HG02885 (cell line): ENCODE results near the gene THADA.
"Not testable (repeated sequence)": the region's sequence is repeated elsewhere in the genome, so short reads cannot be mapped to it uniquely, and the experiment has no call there.

ENCODE experiments used
- ATAC-seq: cut with Tn5 transposase; IDR thresholded peaks from one replicate; pipeline ENCODE4 v1.9.1; 2021; ENCODE audit warnings: mild to moderate bottlenecking; ENCODE audit not compliant: unreplicated experiment, poor library complexity

THADA gene

DNA sequence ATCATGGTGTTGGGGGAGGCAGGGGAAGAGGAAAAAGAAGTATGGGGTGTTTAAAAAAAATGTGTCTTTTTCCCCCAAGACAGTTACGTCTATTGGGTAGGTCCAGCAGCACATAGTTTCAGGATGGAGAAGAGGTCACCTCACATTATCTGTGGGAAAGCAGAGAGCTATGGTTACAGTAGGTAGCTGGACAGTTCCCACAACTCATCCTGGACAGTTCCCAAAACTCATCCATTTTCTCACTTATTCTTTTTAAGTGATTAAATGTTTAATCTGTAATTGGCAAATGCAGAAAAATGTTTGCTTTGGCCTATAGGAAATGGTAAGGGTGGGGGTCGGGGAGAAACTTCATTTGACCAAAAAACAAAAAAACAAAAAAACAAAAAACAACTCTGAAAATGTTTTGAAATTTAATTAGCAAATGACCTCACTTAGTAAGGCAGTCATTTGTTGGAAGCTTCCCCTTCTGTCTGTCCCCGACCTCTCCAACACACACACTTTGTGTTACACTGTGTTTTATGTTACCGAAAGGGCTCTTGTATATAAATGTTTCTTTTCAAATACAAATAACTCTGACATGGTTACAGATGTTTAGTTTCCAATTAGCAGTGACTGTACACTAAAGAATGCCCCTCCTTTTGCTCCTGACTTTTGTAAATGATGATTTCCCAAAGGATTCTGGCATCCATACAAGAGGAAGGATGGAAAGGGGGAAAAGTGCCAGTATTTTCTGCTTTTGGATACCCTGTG is 196.1 kb downstream of the THADA start:
- no peak for ATAC-seq

- no peak for ATAC-seq
Observed at GRCh38 chr2:43399098-43399497, 196.7 kb downstream of the THADA start.

- ATAC-seq = no peak
Observed at GRCh38 chr2:43397821-43398220, 198.0 kb downstream of the THADA start.

DNA sequence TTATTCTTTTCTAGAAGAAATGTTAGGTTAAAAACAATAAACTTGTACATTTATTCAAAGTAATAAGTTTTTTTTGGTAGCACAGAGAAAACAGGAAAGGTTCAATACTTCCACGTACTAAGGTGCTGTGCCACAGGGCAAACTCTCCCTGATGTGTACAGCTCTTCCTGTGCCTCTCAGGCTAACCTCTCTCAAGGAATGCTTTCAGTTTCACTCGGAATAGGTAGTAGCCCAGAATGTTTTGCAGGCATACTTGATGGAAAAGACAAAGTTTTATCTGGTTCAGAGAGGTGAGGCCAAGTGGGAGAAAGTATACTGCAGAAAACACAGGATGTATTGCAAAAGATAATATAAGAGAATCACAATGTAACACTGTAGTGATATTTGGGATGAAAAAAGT is 198.4 kb downstream of the THADA start:
- ATAC-seq = no peak

DNA sequence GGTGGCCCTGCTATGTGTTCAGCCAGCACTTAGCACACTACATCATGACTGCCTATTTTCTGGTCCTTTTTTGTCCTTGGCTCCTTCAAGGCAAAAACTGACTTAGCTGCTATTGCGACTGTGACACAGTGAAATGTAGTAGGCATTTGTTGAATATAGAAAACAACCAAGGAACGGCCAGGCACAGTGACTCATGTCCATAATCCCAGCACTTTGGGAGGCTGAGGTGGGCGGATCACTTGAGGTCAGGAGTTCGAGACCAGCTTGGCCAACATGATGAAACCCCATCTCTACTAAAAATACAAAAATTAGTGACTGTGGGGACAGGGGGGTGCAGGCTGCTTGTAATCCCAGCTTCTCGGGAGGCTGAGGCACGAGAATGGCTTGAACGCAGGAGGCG is 199.5 kb downstream of the THADA start:
- ATAC-seq = not testable (repeated sequence)

DNA sequence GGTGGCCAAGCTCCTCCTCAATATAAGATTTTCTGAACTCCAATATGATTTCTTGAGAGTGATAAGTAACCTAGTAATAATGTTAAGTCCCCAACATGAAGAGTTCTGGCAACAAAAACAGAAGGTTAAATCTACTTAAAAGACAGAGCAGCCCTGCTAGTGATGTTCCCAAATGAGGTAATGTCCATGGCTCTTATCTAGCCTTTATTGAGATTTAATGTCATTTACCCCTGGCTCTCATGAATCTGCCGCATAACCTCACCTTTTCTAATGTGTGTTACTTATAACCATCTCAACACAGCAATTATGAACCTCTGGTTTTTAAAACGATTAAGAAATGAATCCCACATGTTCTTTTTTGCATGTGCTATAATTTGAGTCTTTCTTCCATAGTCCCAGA is 201.9 kb downstream of the THADA start:
- no peak for ATAC-seq

DNA sequence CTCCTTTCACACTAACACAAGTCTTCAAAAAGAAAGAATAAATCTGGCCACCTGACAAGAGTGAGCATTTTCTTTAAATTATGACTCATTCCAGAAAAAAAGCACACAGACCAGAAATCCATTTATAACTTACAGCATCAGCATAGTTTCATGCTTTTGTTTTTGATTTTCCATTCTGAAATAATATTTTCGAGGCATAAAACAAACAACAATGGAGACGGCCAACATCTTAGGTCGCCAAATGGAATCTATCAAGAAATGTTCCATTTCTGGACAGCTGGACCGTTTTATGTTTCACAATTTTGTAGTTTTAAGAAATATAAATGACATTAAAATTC is 204.0 kb downstream of the THADA start:
- no peak for ATAC-seq

DNA sequence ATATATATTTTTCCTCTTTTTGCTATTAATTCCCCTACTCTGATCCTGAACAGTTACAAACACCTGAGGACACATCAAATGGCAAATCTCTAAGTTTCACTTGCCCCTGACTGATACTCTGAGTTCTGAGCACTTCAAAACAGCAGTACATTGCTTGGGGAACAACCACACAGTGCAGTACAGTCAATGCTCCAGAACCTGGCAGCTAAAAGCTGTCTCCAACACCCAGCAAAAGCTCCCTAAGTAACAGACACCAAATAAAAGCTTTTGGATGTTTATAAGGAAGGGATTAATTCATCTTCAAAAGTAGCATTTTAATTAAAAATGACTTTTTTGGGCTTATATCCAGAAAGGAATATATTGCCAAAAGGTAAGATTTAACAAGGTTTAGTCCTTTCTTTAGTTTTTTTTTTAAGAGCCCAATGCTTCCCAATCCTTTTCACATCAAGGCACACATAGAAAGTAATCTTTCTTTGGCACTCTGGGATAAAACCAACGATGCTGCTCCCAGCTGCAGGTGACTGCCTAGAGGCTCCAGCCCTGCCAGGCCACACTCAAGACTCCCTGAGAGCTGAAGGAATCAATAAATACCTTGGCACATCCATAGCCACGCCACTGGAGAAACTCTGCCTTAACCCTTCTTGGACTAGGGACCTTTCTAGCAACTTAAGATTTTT is 204.5 kb downstream of the THADA start:
- peak; percentile 31 for ATAC-seq

GRCh38 chr2:43389581-43390466 is 206.0 kb downstream of the THADA start:
- ATAC-seq = no peak

GRCh38 chr2:43388371-43388770 is 207.5 kb downstream of the THADA start:
- no peak for ATAC-seq

- peak; percentile 82 for ATAC-seq
Observed at GRCh38 chr2:43387092-43388062, 208.5 kb downstream of the THADA start.

DNA sequence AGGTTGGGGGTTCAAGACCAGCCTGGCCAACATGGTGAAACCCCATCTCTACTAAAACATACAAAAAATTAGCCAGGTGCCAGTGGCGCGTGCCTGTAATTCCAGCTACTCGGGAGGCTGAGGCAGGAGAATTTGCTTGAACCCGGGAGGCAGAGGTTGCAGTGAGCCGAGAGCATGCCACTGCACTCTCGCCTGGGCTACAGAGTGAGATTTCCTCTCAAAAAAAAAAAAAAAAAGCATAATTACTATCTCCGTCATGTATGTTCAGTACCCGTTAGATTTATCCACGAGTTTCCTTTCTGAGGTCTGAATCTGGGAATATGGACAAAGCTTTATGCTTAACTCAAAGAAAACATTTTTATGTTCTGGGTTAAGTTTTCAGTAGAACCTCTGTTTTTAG is 209.2 kb downstream of the THADA start:
- ATAC-seq = peak; percentile 21

DNA sequence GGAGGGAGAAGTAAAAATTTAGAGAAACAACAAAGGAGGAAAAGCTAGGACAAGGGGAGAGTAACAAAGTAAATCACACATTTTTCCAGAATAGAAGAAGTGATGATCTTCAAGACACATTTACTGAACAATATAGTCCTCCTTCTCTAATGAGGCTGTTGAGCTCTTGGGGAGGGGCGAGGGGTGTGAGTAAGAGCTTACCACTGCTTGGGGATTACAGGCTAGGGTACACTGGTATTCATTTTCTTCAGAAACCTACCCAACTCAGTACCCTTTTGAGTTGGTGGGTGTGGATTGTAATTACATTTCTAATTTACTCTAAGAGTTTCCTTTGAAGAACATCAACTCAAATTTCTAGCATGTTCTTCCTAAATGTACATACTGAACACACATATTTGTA is 211.7 kb downstream of the THADA start:
- ATAC-seq = no peak

GRCh38 chr2:43383533-43383932 is 212.3 kb downstream of the THADA start:
- no peak for ATAC-seq

GRCh38 chr2:43379494-43379893 is 216.3 kb downstream of the THADA start:
- no peak for ATAC-seq

DNA sequence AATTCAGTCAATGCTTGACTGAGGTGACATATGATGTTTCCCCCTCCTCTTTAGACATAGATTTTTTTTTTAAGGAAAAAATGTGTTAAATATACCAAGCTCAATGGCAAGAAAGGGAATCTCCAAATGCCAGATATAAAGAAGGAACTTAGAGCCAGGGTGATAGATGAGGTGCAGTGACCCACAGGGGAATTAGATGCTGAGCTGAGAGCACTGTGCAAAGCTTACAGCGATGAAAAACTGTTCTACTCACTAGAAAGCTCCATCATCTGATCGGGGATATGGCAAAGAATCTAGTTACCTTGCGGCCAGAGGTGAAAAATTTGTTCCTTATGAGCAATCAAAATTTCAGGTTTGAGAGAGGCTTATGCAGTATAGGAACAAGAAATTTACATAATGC is 218.5 kb downstream of the THADA start:
- no peak for ATAC-seq

GRCh38 chr2:43376523-43377198 is 219.2 kb downstream of the THADA start:
- ATAC-seq = no peak

DNA sequence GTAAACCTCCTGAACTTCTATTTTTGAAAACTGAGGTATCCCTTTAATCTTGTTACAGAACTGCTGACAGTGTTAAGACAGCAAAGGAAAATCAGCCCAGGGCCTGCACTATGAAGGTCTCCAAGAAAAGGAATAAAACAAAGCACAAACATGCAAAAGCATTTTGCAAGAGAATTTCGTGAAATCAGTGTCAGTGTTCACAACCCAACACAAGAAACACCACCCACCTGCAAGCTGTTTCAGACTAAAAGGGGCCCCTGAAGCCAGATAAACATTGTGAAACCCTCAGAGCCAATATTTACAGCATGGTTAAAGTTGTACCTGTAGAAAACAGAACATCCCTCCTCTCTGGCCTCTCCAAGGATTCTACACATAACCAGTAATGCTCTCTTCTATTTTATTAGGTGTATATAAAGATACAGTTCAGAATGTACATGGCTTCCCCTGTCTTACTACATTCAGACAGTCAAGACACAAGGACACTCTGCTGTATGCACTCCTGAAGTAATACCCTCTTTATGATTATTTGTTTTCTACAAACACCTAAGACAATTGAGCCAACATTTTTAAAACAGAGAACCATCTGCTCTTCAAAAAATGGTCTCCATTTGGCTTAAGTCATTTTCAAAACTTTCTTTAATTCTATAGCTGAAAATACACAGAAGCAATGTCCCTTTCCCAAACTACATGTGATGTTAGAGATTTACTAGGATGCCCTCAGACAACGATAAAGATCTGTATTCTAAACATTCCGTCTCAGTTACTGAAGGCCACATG is 219.9 kb downstream of the THADA start:
- ATAC-seq = no peak
